Forelimb muscle (tissue), 1 donor: ENCODE measurements around the gene PTCD2. TPM values are rescaled to one million over a fixed set of nuclear protein-coding genes. Genes with fewer than 3 reads are reported as not detected.

Experiments
- DNase-seq: peaks from one replicate; pipeline ENCODE4 v3.0.0-alpha.2; 2013; ENCODE audit warnings: low read depth
- polyA plus RNA-seq: library from polyadenylated mRNA; unstranded; fragments of 120-200 nt; gene quantifications from one replicate; pipeline ENCODE4 v1.2.1, GENCODE V29; 2013; ENCODE audit not compliant: insufficient read length

The PTCD2 gene
- polyA plus RNA-seq, 1 donor, result 8.3 TPM

- DNase-seq, result no peak
Measured at GRCh38 chr5:72347801-72348308, 27.7 kb downstream of the PTCD2 start.

- DNase-seq, result no peak
Measured at GRCh38 chr5:72351376-72351775, 31.2 kb downstream of the PTCD2 start.

GRCh38 chr5:72352616-72353015 is 32.4 kb downstream of the PTCD2 start:
- no peak for DNase-seq

- no peak for DNase-seq
Measured at GRCh38 chr5:72353046-72353445, 32.9 kb downstream of the PTCD2 start.

- DNase-seq, result no peak
Measured at GRCh38 chr5:72355706-72356299, 35.6 kb downstream of the PTCD2 start.

- DNase-seq, result no peak
Measured at GRCh38 chr5:72356361-72356760, 36.2 kb downstream of the PTCD2 start.

GRCh38 chr5:72358925-72359324 is 38.8 kb downstream of the PTCD2 start:
- DNase-seq, result no peak

GRCh38 chr5:72359886-72360285 is 39.7 kb downstream of the PTCD2 start:
- no peak for DNase-seq

GRCh38 chr5:72363166-72363802 is 43.1 kb downstream of the PTCD2 start:
- DNase-seq, result no peak

- no peak for DNase-seq
Measured at GRCh38 chr5:72364171-72364570, 44.0 kb downstream of the PTCD2 start.

GRCh38 chr5:72364951-72365350 is 44.8 kb downstream of the PTCD2 start:
- no peak for DNase-seq

GRCh38 chr5:72366324-72366976 is 46.3 kb downstream of the PTCD2 start:
- DNase-seq, result peak; percentile 63

GRCh38 chr5:72368271-72368670 is 48.1 kb downstream of the PTCD2 start:
- no peak for DNase-seq

- no peak for DNase-seq
Measured at GRCh38 chr5:72369301-72369700, 49.1 kb downstream of the PTCD2 start.

- no peak for DNase-seq
Measured at GRCh38 chr5:72369711-72370110, 49.5 kb downstream of the PTCD2 start.

GRCh38 chr5:72372331-72372730 is 52.2 kb downstream of the PTCD2 start:
- DNase-seq, result no peak

- DNase-seq, result no peak
Measured at GRCh38 chr5:72372923-72373322, 52.8 kb downstream of the PTCD2 start.

GRCh38 chr5:72374844-72375243 is 54.7 kb downstream of the PTCD2 start:
- no peak for DNase-seq

- DNase-seq, result no peak
Measured at GRCh38 chr5:72376381-72376780, 56.2 kb downstream of the PTCD2 start.

- peak; percentile 66 for DNase-seq
Measured at GRCh38 chr5:72377910-72378638, 57.9 kb downstream of the PTCD2 start.

GRCh38 chr5:72378639-72379289 is 58.6 kb downstream of the PTCD2 start:
- DNase-seq, result no peak

- no peak for DNase-seq
Measured at GRCh38 chr5:72379936-72380335, 59.8 kb downstream of the PTCD2 start.
